ENCODE data around the gene SYS1. TPM values are rescaled to one million over a fixed set of nuclear protein-coding genes. Genes with fewer than 3 reads are reported as not detected.

The SYS1 gene
- total and polyA plus RNA-seq, 4 donors, result 21.3 to 57.5 (median 35.2) TPM

DNA sequence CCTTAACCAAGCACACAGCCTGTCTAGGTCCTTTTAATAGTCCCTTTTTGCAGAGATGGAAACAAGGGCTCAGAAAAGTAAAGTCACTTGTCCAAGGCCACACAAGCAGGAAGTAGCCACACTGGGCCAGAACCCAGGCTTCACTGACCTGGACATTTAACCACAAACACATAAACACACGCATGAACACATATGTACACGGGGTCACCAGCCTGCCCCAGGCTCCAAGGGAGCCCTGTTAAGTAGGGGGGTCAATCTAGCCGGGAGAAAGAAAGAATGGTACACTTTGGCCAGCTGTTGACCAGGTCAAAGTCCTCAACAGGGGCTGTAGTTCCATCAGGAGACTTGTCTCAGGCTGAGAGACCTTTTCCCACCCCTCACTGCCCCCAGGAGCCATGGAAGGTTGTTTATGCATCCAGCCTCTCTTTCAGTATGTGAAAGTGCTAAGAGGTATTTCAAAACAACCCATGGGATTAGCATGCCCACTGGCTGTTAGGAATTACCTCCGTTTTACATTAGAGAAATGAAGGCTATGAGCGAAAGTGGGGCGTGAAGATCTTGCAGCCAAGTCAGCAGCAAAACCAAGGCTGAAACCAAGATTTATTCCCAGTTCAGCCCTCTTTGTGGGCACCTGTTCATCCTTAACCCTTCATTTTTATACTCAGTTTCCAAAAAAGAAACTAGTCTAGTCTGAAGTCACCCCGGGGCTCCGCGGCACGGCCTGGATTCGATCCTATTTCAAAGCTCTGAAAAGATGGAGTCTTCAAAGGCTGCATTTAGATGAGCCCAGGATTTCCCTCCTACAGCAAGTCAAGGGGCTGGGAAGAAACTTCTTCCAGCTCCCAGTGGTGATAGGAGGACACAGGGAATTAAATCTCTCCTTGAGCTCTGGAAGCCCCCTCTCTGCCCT lies 24.6 kb upstream of the SYS1 start:
- TF ChIP-seq, protein P1, sequence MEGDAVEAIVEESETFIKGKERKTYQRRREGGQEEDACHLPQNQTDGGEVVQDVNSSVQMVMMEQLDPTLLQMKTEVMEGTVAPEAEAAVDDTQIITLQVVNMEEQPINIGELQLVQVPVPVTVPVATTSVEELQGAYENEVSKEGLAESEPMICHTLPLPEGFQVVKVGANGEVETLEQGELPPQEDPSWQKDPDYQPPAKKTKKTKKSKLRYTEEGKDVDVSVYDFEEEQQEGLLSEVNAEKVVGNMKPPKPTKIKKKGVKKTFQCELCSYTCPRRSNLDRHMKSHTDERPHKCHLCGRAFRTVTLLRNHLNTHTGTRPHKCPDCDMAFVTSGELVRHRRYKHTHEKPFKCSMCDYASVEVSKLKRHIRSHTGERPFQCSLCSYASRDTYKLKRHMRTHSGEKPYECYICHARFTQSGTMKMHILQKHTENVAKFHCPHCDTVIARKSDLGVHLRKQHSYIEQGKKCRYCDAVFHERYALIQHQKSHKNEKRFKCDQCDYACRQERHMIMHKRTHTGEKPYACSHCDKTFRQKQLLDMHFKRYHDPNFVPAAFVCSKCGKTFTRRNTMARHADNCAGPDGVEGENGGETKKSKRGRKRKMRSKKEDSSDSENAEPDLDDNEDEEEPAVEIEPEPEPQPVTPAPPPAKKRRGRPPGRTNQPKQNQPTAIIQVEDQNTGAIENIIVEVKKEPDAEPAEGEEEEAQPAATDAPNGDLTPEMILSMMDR (IDR thresholded peaks at IDR 0.05; ENCODE audit: control extremely low read depth, extremely low read depth), result no peak
- H3K4me3 ChIP-seq, result no peak overlapping the region
- H3K27me3 ChIP-seq (ENCODE audit: control insufficient read depth in 3 of 3, insufficient read depth in 3 of 3, low read length in 2 of 3), result no peaks in the 10 kb centered on the region
- ATAC-seq (ENCODE audit: insufficient read depth, low FRiP score) (no peak), DNase-seq (no peak)
- no peak overlapping the region for H3K9ac ChIP-seq (ENCODE audit: insufficient read depth in 1 of 2, low read length in 2 of 2)
- H3K4me1 ChIP-seq (ENCODE audit: control insufficient read depth in 5 of 5, insufficient read depth in 5 of 5, low read length in 5 of 5), result peaks cover 3 to 30% (median 13%) of the 10 kb centered on the region in 5 donors
- H3K9me3 ChIP-seq (ENCODE audit: control insufficient read depth in 4 of 4, insufficient read depth in 3 of 4, low read length in 3 of 4), result no peaks in the 10 kb centered on the region
- peak overlapping the region; percentile 84 to 89 for H3K27ac ChIP-seq (ENCODE audit: low read depth in 1 of 2, low read length in 1 of 2)
- H3K36me3 ChIP-seq (ENCODE audit: control insufficient read depth in 4 of 4, insufficient read depth in 4 of 4, low read length in 4 of 4), result peaks cover 0 to 15% (median 8%) of the 10 kb centered on the region in 4 donors
- 82 to 92% methylated on average over 11 of the region's 11 CpGs for WGBS, 2 donors

DNA sequence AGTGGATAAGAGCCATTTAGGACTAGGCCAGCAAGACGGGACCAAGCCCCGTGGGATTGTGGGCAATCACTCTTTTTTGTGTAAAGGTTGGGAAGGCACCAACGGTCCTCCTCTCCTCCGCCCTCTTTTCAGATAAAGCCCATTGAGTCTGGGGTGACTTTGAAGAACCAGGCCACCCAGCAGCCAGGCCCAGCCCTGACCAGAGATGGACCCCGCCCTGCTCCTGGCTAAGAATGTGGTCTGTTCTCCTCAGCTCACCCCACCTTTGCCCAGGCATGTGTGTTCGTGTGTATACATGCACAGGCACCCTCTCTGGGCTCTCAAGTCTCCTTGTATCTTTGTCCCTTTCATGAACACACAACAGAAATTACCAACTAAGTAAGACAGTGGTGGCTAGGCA lies 23.9 kb upstream of the SYS1 start:
- DNase-seq, result no peak
- TF ChIP-seq, protein P1 (IDR thresholded peaks at IDR 0.05; ENCODE audit: control extremely low read depth, extremely low read depth), result no peak
- WGBS, 2 donors, result 76 to 91% methylated on average over 6 of the region's 6 CpGs
- Histone ChIP-seq H3K36me3 (ENCODE audit: control insufficient read depth in 4 of 4, insufficient read depth in 4 of 4, low read length in 4 of 4) (peaks cover 0 to 15% (median 8%) of the 10 kb centered on the region in 4 donors), H3K4me3 (no peak overlapping the region), H3K9me3 (ENCODE audit: control insufficient read depth in 4 of 4, insufficient read depth in 3 of 4, low read length in 3 of 4) (no peaks in the 10 kb centered on the region), H3K4me1 (ENCODE audit: control insufficient read depth in 5 of 5, insufficient read depth in 5 of 5, low read length in 5 of 5) (peaks cover 3 to 33% (median 16%) of the 10 kb centered on the region in 5 donors), H3K27me3 (ENCODE audit: control insufficient read depth in 3 of 3, insufficient read depth in 3 of 3, low read length in 2 of 3) (no peaks in the 10 kb centered on the region), H3K9ac (ENCODE audit: insufficient read depth in 1 of 2, low read length in 2 of 2) (no peak overlapping the region), H3K27ac (ENCODE audit: low read depth in 1 of 2, low read length in 1 of 2) (peak overlapping the region; percentile 84 to 89)
- ATAC-seq (ENCODE audit: insufficient read depth, low FRiP score), result no peak

- Histone ChIP-seq H3K36me3 (ENCODE audit: control insufficient read depth in 4 of 4, insufficient read depth in 4 of 4, low read length in 4 of 4) (peaks cover 0 to 13% (median 6%) of the 10 kb centered on the region in 4 donors), H3K9ac (ENCODE audit: insufficient read depth in 1 of 2, low read length in 2 of 2) (no peak overlapping the region), H3K27me3 (ENCODE audit: control insufficient read depth in 3 of 3, insufficient read depth in 3 of 3, low read length in 2 of 3) (no peaks in the 10 kb centered on the region), H3K27ac (ENCODE audit: low read depth in 1 of 2, low read length in 1 of 2) (peak overlapping the region; percentile 84 to 89), H3K4me1 (ENCODE audit: control insufficient read depth in 5 of 5, insufficient read depth in 5 of 5, low read length in 5 of 5) (peaks cover 3 to 38% (median 16%) of the 10 kb centered on the region in 5 donors), H3K4me3 (no peak overlapping the region), H3K9me3 (ENCODE audit: control insufficient read depth in 4 of 4, insufficient read depth in 3 of 4, low read length in 3 of 4) (no peaks in the 10 kb centered on the region)
- WGBS, 2 donors, result 95 to 96% methylated on average over 2 of the region's 2 CpGs
- ATAC-seq (ENCODE audit: insufficient read depth, low FRiP score) (no peak), DNase-seq (no peak)
- TF ChIP-seq, protein P1 (IDR thresholded peaks at IDR 0.05; ENCODE audit: control extremely low read depth, extremely low read depth), result no peak
These were observed 23.2 kb upstream of the SYS1 start for GRCh38 chr20:45339799-45340198.

Measured in lung (tissue), 12 donors.